Measurements from ENCODE around the gene SLC4A1. TPM values are rescaled to one million over a fixed set of nuclear protein-coding genes. Genes with fewer than 3 reads are reported as not detected.

The SLC4A1 gene
- total RNA-seq, 1 donor from 2014 or later: not detected

GRCh38 chr17:44213403-44214229 is 54.3 kb downstream of the SLC4A1 start:
- no peak overlapping the region for H3K4me3 ChIP-seq (ENCODE audit: low read depth, low read length)
- no peak for DNase-seq (ENCODE audit: low read depth)
- H3K36me3 ChIP-seq (ENCODE audit: control insufficient read depth, insufficient read depth, low read length): peaks cover 9% of the 10 kb centered on the region
- TF ChIP-seq CTCF (IDR thresholded peaks at IDR 0.05; ENCODE audit: insufficient read depth, low read length, poor library complexity, severe bottlenecking): no peak
- H3K27me3 ChIP-seq (ENCODE audit: control insufficient read depth, insufficient read depth, low read length): no peaks in the 10 kb centered on the region

- DNase-seq (ENCODE audit: low read depth): no peak
- Histone ChIP-seq H3K4me3 (ENCODE audit: low read depth, low read length) (no peak overlapping the region), H3K27me3 (ENCODE audit: control insufficient read depth, insufficient read depth, low read length) (no peaks in the 10 kb centered on the region), H3K36me3 (ENCODE audit: control insufficient read depth, insufficient read depth, low read length) (peaks cover 10% of the 10 kb centered on the region)
- no peak for TF ChIP-seq CTCF (IDR thresholded peaks at IDR 0.05; ENCODE audit: insufficient read depth, low read length, poor library complexity, severe bottlenecking)
These were observed 55.2 kb downstream of the SLC4A1 start for GRCh38 chr17:44212507-44213402.

GRCh38 chr17:44211281-44212265 is 56.4 kb downstream of the SLC4A1 start:
- Histone ChIP-seq H3K36me3 (ENCODE audit: control insufficient read depth, insufficient read depth, low read length) (peaks cover 10% of the 10 kb centered on the region), H3K4me3 (ENCODE audit: low read depth, low read length) (no peak overlapping the region), H3K27me3 (ENCODE audit: control insufficient read depth, insufficient read depth, low read length) (no peaks in the 10 kb centered on the region)
- no peak for TF ChIP-seq CTCF (IDR thresholded peaks at IDR 0.05; ENCODE audit: insufficient read depth, low read length, poor library complexity, severe bottlenecking)
- no peak for DNase-seq (ENCODE audit: low read depth)

- Histone ChIP-seq H3K4me3 (ENCODE audit: low read depth, low read length) (no peak overlapping the region), H3K27me3 (ENCODE audit: control insufficient read depth, insufficient read depth, low read length) (no peaks in the 10 kb centered on the region), H3K36me3 (ENCODE audit: control insufficient read depth, insufficient read depth, low read length) (peaks cover 9% of the 10 kb centered on the region)
- peak; percentile 78 for TF ChIP-seq CTCF (IDR thresholded peaks at IDR 0.05; ENCODE audit: insufficient read depth, low read length, poor library complexity, severe bottlenecking)
- DNase-seq (ENCODE audit: low read depth): no peak
These were observed 57.4 kb downstream of the SLC4A1 start for GRCh38 chr17:44210342-44211192.

Measured in kidney epithelial cell (primary cell).